HG03460 (cell line): ENCODE data around the gene TSPAN10.
"Not testable (repeated sequence)": the region's sequence is repeated elsewhere in the genome, so short reads cannot be mapped to it uniquely, and the experiment has no call there.

Source experiments
- ATAC-seq: cut with Tn5 transposase; IDR thresholded peaks from one replicate; pipeline ENCODE4 v1.9.1; 2021; ENCODE audit not compliant: unreplicated experiment

The TSPAN10 gene

DNA sequence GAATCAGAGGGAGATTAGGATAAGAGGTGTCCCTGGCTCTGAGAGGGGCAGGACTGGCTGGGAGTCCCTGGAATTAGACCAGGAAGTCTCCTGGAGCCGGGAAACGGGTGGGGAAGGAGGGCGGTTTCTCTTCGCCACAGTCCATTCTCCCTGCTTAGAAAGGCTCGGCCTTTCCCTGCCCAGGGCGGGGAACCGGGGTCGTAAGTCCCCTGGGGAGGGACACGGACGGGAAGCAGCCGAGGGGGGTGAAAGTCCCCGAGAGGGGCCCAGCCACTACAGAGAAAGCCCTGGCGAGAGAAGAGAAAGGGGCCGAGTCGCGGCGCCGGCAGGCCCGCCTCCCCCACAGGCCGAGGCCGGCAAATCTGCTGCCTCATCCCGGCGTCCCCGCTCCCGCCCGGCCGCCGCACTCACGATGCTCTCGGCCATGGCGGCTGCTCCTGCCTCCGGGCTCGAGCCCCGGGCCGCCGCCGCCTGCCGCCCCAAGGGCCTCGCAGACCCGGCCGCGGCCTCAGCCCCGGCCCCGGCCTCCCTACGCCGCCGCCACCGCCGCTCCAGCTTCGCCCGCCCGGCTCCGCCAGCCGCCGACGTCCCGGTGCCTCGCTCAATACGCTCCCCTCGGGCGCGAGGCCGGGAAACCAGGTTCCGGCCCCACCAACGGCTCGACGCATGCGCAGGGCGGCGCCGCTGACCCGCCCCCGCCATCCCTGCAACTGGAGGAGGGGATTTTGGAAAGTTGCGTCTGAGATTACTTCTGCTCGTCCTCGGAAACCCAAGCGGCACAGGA is at the start of gene TSPAN10, which contains the start of gene NPLOC4:
TSPAN10 (plus strand) TSS at position 692 of the 784 bp plus-strand sequence. CDS start 5,217 bp downstream, outside the sequence.
NPLOC4 (minus strand) TSS at position 608 of the 784 bp plus-strand sequence; CDS start at position 426, 182 bp downstream.
- peak; percentile 76 for ATAC-seq

DNA sequence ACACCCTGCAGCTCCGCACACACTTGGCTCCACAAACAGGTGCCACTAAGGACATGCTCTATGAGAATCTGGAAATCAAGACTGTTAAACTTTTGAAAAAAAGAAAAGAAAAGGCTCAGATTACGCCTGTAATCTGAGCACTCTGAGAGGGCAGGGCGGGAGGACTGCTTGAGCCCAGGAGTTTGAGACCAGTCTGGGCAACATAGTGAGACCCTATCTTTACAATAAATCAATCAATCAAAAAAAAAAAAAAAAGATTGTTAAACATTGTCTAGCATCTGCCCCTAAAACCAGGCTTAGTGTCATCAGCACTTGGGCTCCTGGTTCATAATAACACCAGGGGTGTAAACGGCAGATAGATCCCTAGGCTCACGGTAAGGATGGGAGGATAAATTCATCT is 47.4 kb upstream of the TSPAN10 start:
- ATAC-seq = no peak

DNA sequence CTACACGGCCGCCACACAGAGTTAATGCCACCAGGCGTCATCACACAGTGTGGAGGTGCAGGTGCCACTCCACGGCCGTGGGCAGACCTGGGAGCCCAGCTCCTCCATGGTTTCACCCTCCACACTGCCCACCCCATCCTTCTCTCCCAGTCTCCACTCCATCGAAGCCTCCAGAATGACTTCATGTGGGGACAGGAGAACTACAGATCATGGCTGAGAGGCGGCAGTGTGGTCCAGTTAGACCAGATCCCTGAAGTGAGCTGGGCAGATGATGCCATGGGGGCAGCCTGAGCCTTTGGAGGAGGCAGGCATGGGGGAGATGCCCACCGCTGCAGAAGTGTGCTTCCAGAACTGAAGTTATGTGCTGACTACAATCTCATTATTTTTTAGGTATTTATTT is 46.9 kb upstream of the TSPAN10 start:
- no peak for ATAC-seq

DNA sequence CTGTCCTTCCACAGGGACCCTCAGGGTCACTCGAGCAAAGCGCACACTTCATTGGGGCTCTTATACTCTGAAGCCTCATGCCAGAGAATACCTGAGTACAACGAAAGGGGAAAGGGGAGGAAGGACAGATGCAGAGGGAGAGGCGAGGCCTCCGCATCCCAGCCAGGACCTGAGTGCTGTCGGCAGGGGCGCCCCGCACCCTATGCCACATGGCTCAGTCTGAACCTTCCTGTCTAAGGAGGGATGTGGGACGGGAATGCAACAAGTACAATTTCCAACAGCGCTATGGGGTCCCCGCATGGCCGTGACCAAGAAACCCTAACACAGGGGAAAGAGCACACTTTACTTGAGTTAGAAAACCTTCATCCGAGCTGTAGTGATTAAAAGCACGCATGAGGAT is 45.0 kb upstream of the TSPAN10 start:
- ATAC-seq = no peak

DNA sequence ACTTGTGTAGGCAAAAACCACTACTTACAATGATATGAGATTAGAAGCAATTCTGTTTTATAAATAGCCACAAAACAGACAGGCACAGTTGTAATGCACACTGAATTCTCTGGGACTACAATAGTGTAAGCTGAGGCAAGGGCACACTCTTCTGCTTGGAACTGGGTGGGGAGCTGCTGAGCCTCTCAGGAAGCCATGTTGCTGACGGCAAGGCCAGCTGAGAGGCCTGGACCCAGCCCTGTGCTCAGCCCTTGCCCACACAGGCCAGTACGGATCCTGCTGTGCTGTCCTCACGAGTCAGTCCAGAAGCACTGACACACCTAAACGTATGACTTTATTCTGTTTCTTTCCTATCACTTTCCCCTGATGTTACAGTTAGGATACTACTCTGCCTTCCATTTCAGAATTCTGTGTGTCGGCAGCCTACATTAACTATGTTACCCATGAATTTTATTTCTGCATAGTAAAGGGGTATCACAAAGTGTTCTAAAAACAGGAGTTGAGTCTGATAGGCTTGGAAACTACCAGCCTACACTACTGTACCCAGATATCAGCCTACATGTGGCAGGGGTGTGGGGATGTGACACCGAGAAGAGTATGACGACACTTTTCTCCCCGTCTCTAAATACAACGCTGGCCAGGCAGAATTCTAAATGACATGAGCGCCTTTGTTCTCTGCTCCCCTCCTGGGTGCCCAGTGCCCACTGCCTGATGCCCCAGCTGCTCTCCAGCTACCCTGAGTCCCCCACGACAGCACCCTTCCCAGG is 43.7 kb upstream of the TSPAN10 start:
- ATAC-seq = no peak

DNA sequence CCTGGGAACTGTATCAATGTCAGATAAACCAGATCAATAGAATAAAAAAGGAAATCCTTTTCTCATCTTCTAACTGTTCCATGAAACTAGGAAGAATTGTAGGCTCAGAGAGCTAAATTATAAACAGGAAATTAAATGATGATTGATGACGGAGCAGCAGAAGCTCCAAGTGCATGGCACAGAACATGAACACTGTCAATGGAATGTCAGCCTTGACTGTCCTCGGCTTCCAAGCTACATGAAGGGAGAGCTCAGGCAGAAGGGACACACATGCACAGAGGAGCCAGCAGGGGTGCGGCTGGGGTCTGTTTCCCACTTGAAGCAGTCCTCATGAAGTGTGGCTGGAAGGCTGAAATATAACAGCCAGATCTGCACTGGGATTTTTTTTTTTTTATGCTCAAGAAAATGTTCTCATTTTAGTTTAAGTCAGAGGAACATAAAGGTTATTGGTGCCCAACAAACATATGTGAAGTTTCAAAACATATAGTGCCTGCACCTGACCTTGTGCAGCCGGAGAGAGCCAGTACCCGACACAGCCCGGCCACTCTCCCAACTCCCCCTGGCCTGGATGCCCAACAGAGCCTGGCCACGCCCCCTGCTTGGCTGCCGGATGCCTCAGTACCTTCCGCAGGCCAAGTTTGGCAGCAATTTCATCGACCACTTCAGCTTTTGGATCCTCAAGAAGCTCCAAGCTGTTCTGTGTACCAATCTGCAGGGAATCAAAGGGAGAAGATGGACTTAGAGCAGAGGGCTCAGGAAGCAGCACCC is 37.1 kb upstream of the TSPAN10 start:
- no peak for ATAC-seq

DNA sequence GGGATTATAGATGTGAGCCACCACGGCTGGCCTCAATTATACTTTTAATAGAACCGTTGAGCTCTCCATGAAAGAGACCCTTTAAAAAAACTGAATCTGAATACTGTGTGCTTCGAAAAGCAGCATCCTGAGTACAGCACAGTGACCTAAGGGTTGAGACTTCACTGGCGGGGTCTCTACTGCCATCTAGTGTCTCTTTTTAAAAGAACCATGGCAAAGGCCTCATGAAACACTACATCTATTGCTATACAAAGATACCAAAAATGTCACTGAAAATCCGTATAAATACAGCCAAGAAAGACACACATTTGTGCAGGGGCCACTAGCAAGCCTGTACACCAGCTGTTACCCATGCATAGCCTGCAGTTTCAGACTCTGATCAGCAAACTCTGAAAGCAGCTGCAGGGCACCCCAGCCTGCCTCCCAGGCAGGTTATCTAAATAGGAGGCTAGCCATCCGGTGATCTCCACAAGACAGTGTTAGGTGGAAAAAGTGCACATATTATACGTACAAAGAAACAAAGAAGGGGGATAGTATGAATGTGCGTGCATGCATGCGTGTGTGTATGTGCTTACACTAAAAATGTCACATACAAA is 35.4 kb upstream of the TSPAN10 start:
- no peak for ATAC-seq

DNA sequence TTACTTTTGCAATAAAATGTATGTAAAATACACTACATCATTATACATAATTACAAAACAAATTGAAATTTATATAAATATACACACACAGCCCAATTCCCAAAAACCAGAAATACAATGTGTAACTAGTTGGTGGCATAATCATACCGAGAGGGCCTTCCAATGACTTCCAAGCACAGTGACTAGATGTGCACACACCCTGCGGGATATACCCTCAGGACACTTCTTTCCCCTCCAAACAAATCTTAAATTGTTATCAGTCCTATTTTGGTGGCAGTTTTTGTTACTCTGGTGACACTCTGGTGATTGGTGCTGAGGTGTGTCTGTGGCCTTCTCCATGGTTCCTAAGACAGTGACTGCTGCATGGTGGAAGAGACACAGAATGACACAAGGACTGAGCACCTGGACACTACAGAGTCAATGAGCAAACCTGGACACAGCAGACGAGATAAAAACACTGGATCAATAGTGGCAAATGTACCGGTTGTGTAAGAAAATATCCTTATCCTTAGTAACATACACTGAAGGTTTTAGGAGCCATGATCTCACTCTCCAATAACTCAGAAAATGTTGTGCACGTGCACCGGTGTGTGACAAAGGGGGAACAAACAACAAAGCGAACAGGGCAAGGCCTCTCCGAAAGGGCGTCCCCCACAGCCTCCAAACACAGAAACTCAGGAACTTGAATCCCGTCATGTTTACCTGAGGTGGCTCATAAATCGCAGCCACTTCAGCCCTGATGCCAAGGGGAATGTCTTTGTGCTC is 33.0 kb upstream of the TSPAN10 start:
- ATAC-seq = no peak

DNA sequence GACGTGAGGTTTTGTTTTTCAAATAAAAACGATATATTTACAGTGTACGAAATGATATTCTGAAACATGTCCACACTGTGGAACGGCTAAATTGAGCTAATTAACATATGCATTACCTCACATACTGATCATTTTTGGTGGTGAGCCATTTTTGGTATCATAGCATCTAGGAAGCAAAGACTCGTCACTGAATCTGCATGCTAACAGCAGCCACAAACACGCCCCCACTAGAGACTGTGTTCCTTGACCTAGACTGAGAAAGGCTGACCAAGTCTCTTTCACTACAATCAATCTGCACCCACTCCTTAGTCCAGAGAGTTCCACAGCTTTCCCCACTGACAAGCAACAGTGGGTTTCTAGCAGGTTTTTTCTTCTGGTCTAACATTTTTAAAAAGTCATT is 29.6 kb upstream of the TSPAN10 start:
- no peak for ATAC-seq

DNA sequence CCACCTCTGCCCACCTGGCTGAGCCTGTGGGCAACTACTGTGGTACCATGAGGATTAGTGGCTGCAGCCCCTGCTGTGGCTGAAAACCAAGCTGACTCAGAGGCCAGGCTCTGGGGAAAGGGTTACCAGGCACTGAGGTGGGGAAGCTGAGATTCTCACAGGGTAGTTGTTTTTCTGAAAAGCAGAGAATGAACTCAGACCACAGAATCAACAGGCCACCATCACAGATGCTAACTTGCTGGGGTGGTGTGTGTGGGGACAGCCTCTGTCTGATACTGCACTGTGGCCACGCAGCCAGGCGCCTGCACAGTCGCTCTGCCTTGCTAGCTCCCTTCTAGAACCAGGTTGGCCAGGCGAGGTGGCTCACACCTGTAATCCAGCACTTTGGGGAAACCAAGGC is 28.9 kb upstream of the TSPAN10 start:
- ATAC-seq = no peak

DNA sequence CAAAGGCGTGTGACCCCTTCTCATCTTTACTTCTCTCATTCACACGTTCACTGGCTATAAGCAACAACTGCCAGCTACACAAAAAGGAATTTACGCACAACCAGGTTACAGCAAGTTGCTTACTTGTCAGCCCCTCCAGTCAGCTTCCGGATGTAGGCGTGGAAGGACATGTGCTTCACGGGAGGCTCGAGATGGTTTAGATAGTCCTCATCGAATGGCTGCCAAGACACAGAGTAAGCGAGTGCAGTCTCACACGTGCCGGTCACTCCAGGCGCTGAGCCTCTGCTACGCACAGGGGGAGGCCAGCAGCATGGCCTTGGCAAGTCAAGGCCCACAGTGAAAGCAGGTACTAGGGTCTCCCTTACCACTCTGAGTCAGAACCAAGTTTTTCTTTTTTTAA is 28.4 kb upstream of the TSPAN10 start:
- ATAC-seq = no peak

DNA sequence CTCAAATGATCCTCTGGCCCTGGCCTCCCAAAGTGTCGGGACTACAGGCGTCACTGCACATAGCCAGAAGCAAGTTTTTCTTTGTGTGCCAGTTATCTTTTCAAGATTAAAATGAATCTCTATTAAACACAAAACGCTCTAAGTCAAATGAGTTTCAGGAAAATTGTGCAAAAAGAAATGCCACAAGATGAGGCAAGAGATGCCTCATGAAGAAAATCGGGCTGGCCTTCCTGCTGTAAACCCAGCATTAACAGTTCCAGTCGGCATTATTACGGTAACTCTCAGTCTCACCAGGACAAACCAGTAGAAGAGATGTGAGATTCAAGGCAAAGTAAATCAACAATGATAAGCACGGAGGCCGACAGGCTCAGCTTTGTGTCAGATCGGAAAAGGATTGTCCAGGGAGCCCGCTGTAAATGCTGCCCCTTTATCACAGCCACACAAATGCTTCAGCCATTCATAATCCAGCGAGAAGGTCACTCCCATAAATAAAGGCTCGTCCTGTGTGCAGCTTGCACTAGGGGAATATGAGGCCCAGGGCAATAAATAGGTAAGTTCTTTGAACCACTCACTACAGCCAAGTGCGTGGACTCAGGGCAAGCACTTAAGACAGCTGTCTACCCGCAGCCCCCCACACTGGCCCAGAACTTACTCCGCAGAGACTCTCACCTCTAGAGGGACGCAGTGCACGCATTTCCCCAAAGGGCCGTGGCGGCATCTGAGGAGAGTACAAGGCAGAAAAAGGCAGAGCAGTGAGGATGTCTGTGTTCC is 27.3 kb upstream of the TSPAN10 start:
- ATAC-seq = no peak

DNA sequence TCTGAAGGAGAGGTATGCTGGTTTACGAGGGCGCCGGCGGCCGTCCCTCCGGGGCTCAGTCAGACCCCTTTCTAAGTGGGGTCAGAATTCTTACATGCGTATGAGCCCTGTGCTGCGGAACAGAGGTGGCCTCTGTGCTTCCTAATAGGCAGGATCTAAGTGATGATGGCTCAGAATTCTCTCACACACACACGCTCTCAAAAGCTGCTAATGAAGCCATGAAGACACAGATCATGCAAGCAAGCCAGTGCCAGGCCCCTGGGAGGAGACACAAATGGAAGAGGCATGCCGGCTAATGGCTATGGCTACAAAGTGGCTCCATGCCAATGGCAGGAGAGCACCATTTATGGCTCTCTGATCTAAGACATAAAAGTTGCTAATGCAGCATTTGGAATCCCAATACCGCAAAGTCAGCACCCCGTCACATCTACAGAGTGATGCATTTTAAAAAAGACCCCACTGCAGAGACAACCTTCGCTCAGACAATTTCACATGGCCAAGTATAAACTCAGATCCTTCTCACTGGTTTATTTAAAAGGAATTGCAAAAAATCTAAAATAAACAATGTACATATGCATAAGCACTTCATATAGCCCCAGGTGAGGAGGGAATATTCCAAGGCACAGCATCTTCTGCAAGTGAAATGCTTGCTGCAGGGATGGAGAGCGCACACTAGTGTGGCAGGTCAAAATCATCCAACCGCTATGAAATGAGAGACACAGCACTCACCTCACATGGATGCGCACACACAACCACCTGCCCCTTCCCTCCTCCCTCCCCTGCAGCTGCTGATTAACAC is 24.6 kb upstream of the TSPAN10 start:
- no peak for ATAC-seq

DNA sequence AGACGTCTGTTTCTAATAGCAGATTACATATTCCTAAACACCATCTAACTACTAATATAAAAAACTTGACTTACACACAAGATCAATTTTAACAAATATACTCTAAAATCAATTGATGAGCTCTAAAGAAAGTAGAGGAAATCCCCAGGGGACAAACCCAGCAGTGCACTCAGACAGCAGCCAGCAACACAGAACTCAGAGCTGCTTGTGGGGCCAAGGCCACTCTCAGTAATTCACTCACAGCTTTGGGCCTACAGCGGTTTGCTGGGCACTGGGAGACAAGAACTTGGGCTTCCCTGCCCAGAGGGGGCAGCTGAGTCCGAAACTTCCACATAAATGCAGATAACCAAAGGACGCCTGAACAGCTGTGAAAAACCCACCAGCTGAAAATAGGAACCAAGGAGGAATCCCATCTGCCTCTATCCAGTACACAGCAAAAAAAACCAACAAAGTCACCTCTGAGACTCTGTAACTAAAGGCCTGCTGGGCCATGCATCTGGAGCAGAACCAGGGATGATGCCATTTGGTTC is 21.5 kb upstream of the TSPAN10 start:
- ATAC-seq = no peak

DNA sequence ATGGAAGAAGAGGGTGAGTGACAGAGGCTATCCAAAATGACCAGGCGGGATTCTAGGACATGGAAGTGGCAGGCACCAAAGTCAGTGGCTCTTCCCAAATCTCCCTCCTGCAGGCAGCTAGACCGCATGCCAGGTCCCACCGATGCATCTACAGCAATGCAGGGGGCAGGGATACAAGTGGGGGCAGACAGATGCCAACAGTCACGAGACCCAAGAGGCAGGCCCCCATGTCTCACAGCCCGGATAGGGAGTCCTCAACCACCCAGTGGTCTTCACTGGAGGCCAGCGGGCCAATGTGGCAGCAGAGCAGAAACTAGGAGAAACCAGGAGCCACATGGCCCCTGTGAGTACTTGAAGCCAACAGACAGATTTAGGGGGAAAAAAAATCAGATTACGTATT is 20.1 kb upstream of the TSPAN10 start:
- ATAC-seq = no peak

DNA sequence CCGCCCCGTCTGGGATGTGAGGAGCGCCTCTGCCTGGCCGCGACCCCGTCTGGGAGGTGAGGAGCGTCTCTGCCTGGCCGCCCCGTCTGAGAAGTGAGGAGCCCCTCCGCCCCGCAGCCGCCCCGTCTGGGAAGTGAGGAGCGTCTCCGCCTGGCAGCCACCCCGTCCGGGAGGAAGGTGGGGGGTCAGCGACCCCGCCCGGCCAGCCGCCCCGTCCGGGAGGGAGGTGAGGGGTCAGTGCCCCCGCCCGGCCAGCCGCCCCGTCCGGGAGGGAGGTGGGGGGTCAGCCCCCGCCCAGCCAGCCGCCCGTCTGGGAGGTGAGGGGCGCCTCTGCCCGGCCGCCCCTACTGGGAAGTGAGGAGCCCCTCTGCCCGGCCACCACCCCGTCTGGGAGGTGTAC is 18.7 kb upstream of the TSPAN10 start:
- ATAC-seq = not testable (repeated sequence)

DNA sequence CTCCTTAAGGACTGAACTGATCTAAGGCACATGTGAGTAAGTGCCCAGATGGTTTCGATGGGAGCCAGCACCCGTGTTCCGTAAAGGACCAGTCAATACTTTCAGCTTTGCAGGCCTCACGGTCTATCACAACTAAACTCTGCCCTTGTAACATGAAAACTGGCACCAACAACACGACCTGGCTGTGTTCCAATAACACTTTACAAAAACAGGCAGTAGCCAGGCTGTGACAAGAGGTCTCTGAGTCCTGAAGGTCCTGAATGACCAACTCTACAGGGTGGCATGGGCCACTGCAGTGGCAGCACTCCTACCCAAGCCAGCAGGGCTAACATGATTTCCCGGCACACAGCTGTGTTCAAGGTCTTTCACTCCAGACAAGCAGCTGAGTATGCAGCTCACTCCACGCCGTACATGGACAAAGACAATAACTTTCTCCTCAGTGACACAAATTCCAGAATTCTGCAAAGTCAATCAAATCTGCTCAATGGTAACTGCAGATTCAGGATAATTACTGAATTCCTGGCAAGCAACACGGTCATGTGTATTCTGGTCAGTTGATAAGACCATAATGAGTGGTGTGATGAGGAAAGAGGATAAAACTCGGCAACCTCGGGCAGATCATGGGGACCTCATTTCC is 15.4 kb upstream of the TSPAN10 start:
- ATAC-seq = no peak

DNA sequence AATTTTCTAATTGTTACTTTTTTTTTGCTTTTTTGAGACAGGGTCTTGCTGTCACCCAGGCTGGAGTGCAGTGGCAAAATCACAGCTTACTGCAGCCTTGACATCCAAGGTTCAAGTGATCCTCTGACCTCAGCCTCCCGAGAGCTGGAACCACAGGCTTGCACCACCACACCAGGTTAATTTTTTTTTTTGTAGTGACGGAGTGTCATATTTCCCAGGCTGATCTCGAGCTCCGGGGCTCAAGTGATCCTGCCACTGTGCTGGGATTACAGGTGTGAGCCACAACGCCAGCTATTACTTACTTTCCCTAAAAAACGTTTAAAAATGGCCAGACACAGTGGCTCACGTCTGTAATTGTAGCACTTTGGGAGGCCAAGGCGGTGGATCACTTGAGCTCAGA is 6.7 kb upstream of the TSPAN10 start:
- ATAC-seq = no peak
